Endothelial cell of umbilical vein (primary cell): ENCODE results near the gene SYTL3. TPM values are rescaled to one million over a fixed set of nuclear protein-coding genes. Genes with fewer than 3 reads are reported as not detected.

Experiments used
- BruUV-seq: library from RNA; stranded (reverse); fragments of 400-500 nt; replicated peaks from 2 replicates; lab custom pipeline; 2021; lab: Mats Ljungman, UMichigan
- CTCF ChIA-PET: fragments of 300-600, 350-600 bp; sonication (Branson Sonifier 250); formaldehyde crosslinking; loops from one replicate; lab custom pipeline; 2021; ENCODE audit warnings: antibody characterized with exemption, inconsistent platforms; lab: Charles Lee
- POLR2A ChIA-PET: fragments of 300-600, 350-600 bp; sonication (Branson Sonifier 250); formaldehyde crosslinking; loops from one replicate; lab custom pipeline; 2021; ENCODE audit warnings: antibody characterized with exemption, inconsistent platforms; lab: Charles Lee
- DNase-seq: peaks from one replicate; pipeline ENCODE4 v3.0.0-alpha.2; 2011; ENCODE audit warnings: low read depth, low spot score
- FAIRE-seq: peaks from 2 replicates; lab custom pipeline; 2011; peaks lifted over from hg19 to GRCh38; lab: Jason Lieb, UNC
- H2AFZ ChIP-seq: 2 replicates; pipeline ENCODE4 v1.6.0; 2012; ENCODE audit warnings: low read depth, low read length, control low read depth, inconsistent platforms
- H3K27ac ChIP-seq: 2 replicates; pipeline ENCODE4 v1.5.1; 2011; ENCODE audit warnings: low read depth, mild to moderate bottlenecking, control low read depth, low read length, moderate library complexity; ENCODE audit not compliant: insufficient read depth
- H3K27me3 ChIP-seq, 2 experiments: 2 replicates each; pipeline versions ENCODE4 v1.6.0 to v1.6.1; 2011; ENCODE audit warnings: low read length in 2 of 2, mixed read lengths in 1 of 2; ENCODE audit not compliant: control insufficient read depth in 2 of 2, insufficient read depth in 2 of 2
- H3K36me3 ChIP-seq, 2 experiments: 2 replicates in 1 of 2; 3 replicates in 1 of 2; pipeline ENCODE4 v1.5.1; 2011; ENCODE audit warnings: low read length in 2 of 2, mild to moderate bottlenecking in 1 of 2, moderate library complexity in 1 of 2; ENCODE audit not compliant: control insufficient read depth in 2 of 2, insufficient read depth in 2 of 2; ENCODE audit errors: extremely low read depth in 1 of 2
- H3K4me1 ChIP-seq: 3 replicates; pipeline ENCODE4 v1.5.1; 2011; ENCODE audit warnings: mild to moderate bottlenecking, low read length; ENCODE audit not compliant: control insufficient read depth, insufficient read depth; ENCODE audit errors: extremely low read depth
- H3K4me2 ChIP-seq: 2 replicates; pipeline ENCODE4 v1.6.1; 2011; ENCODE audit warnings: low read length, control low read depth, mixed read lengths; ENCODE audit not compliant: insufficient read depth
- H3K4me3 ChIP-seq, 3 experiments: fragments of 200-600 bp in 1 of 3; sonication (generic), shearing (Covaris generic) in 1 of 3; replicated peaks in 1 of 3; 2 replicates each; pipeline ENCODE4 v1.5.1; 2011 to 2016; ENCODE audit warnings: control low read depth in 3 of 3, low read length in 3 of 3, mild to moderate bottlenecking in 2 of 3, inconsistent platforms in 1 of 3, low read depth in 1 of 3, moderate library complexity in 1 of 3; ENCODE audit not compliant: insufficient read depth in 1 of 3
- H3K79me2 ChIP-seq: 2 replicates; pipeline ENCODE4 v1.6.0; 2012; ENCODE audit warnings: low read length, inconsistent platforms; ENCODE audit not compliant: control insufficient read depth, insufficient read depth
- H3K9ac ChIP-seq: replicated peaks from 2 replicates; pipeline ENCODE3; 2011; ENCODE audit warnings: low read length, control low read depth; ENCODE audit not compliant: insufficient read depth; ENCODE audit errors: extremely low read depth
- H3K9me1 ChIP-seq: replicated peaks from 3 replicates; pipeline ENCODE4 v1.6.0; 2011; ENCODE audit warnings: mild to moderate bottlenecking, low read length; ENCODE audit not compliant: control insufficient read depth, insufficient read depth; ENCODE audit errors: extremely low read depth
- H3K9me3 ChIP-seq: replicated peaks from 2 replicates; pipeline ENCODE4 v1.5.1; 2012; ENCODE audit warnings: low read length, inconsistent platforms; ENCODE audit not compliant: control insufficient read depth, insufficient read depth
- H4K20me1 ChIP-seq: replicated peaks from 2 replicates; pipeline ENCODE3; 2011; ENCODE audit warnings: mild to moderate bottlenecking, low read length; ENCODE audit not compliant: control insufficient read depth, insufficient read depth; ENCODE audit errors: extremely low read depth
- CTCF ChIP-seq, 2 donors: IDR thresholded peaks; 1 replicate in 1 of 2; 2 replicates in 1 of 2; pipeline ENCODE4 v1.5.1; 2011; ENCODE audit warnings: low read length in 2 of 2, mild to moderate bottlenecking in 2 of 2, moderate library complexity in 2 of 2, control low read depth in 1 of 2, inconsistent platforms in 1 of 2, low read depth in 1 of 2; ENCODE audit not compliant: insufficient read depth in 1 of 2; ENCODE audit errors: extremely low read depth in 1 of 2
- EZH2 ChIP-seq: IDR thresholded peaks from 2 replicates; pipeline ENCODE4 v1.6.1; 2012; ENCODE audit warnings: borderline replicate concordance, low read depth, mild to moderate bottlenecking, moderate library complexity, low read length, inconsistent platforms; ENCODE audit not compliant: severe bottlenecking
- FOS ChIP-seq: IDR thresholded peaks from 2 replicates; pipeline ENCODE4 v1.6.1; 2011; ENCODE audit warnings: mild to moderate bottlenecking, low read length, moderate library complexity, borderline replicate concordance; ENCODE audit not compliant: insufficient read depth
- GATA2 ChIP-seq: IDR thresholded peaks from 2 replicates; pipeline ENCODE4 v1.7.0; 2011; ENCODE audit warnings: low read depth, mild to moderate bottlenecking, moderate library complexity, mixed read lengths, low read length; ENCODE audit not compliant: insufficient read length, insufficient read depth
- JUN ChIP-seq: IDR thresholded peaks from 2 replicates; pipeline ENCODE4 v1.6.1; 2011; ENCODE audit warnings: borderline replicate concordance, low read depth; ENCODE audit not compliant: insufficient read length, insufficient read depth
- MAX ChIP-seq: IDR thresholded peaks from 2 replicates; pipeline ENCODE4 v1.6.1; 2011; ENCODE audit not compliant: insufficient read depth, insufficient read length
- MYC ChIP-seq: IDR thresholded peaks from one replicate; pipeline ENCODE4 v1.6.1; 2011; ENCODE audit warnings: mild to moderate bottlenecking, low read depth, low read length
- POLR2A ChIP-seq: IDR thresholded peaks from 2 replicates; pipeline ENCODE4 v1.6.1; 2012; ENCODE audit warnings: low read depth, mild to moderate bottlenecking, control low read depth, low read length
- POLR2AphosphoS5 ChIP-seq: IDR thresholded peaks from 2 replicates; pipeline ENCODE4 v1.6.1; 2012; ENCODE audit warnings: low read depth, mild to moderate bottlenecking, control low read depth, low read length, moderate library complexity; ENCODE audit not compliant: insufficient read depth
- dilution Hi-C: fragments of 300-500 bp; cut with MboI; formaldehyde crosslinking; loops from one replicate; pipeline ENCODE4 v1.15.0; 2019; ENCODE audit warnings: low sequenced_read_pairs; ENCODE audit not compliant: extremely low pct_ligation_motif_present
- intact Hi-C: fragments of 100-400 bp; cut with micrococcal nuclease; formaldehyde crosslinking; loops from one replicate; pipeline ENCODE4 v1.10.0; 2022
- polyA plus RNA-seq, 4 experiments: library from polyadenylated mRNA; depleted of rRNA in 3 of 4; stranded (reverse) in 3 of 4; unstranded in 1 of 4; fragments of >200 nt; gene quantifications; 2 replicates each; pipeline versions ENCODE4 v1.2.1 to v1.2.3, GENCODE V29; 2011 to 2012; ENCODE audit warnings: missing spikeins in 1 of 4
- total RNA-seq: library from RNA; stranded (reverse); gene quantifications from 2 replicates; pipeline ENCODE4 v1.2.3, GENCODE V29; 2021

SYTL3 gene
- total and polyA plus RNA-seq, 2 donors (not counting 3 experiments of a cell fraction or from before 2014, with no cell fraction given) = 0.59 to 0.77 TPM

- Histone ChIP-seq H3K4me3 (no peak overlapping the region), H3K36me3 (no peaks in the 10 kb centered on the region), H3K79me2 (peaks cover 97% of the 10 kb centered on the region), H3K9me3 (no peaks in the 10 kb centered on the region), H3K9me1 (no peaks in the 10 kb centered on the region), H4K20me1 (peaks cover 6% of the 10 kb centered on the region), H3K4me2 (peak overlapping the region; percentile 4), H3K9ac (no peak overlapping the region), H3K4me1 (peaks cover 28% of the 10 kb centered on the region), H3K27me3 (no peaks in the 10 kb centered on the region), H3K27ac (no peak overlapping the region), H2AFZ (no peak overlapping the region)
- ChIA-PET POLR2A (no interaction called here), CTCF (interaction anchor here (0.9 to 2.4 kb wide), 11 partner anchors 10 to 173 kb away, joined by 3 to 9 read pairs (median 3); partner anchors contain the start of gene EZR)
- intact Hi-C loops = loop anchor here (2.0 kb wide), 1 partner anchor 18 kb away; no protein-coding TSS in a partner anchor
- peak; percentile 84 for FAIRE-seq
- BruUV-seq = no TSS peak
- dilution Hi-C loops = no loop called here
- TF ChIP-seq EZH2 (no peak), POLR2A (no peak), MAX (no peak), GATA2 (no peak), MYC (no peak), POLR2AphosphoS5 (peak; percentile 15), FOS (peak; percentile 19), JUN (no peak), CTCF (IDR thresholded peaks at IDR 0.05; ENCODE audit: extremely low read depth in 1 of 2, insufficient read depth in 1 of 2, low read depth in 1 of 2, low read length in 2 of 2) (peak; percentile 17 to 28)
- DNase-seq = peak; percentile 85
These were observed 149.4 kb downstream of the SYTL3 start for GRCh38 chr6:158799051-158799792.
